ENCODE data around the gene BLCAP.
A peak's percentile ranks its signal among the peaks of the same experiment; 100 is the strongest.

BLCAP gene

DNA sequence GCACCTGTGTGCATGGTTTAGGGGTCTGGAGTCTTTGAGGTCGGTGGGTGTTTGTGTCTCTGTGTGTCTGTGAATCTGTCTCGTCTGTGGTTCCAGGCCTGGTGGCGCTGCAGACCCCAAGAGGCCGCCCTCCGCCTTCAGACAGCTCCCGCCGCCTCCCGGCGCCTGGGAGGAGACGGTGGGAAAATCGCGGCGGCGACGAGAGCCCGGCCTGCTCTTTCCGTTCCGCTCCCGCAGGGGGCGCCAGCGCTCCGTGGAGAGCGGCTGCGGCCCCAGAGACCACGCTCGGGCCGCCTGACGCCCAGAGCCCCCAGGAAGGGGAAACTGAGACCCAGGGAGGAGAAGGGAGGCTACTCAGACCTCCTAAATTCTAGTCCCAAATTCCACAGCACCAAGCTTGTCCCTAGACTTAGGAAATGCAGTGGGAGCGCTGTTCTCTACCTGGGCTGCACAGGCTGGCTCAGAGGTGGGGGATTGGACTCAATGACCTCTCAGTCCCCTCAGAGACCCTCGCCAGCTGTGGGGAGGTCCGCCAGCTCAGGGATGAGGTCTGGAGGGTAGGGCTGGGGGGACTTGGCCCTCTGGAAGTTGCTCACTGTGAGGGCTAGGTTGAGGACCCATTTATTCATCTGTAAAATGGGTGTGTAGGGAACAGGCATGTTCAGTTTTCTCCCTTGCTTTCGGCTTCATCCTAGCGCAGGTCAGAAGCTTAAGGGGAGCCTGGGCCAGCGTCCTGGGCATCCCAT lies 36.9 kb upstream of the BLCAP start:
- in situ Hi-C loops (cut with MboI; ENCODE audit: low pct_unique_long_range_greater_than_20kb, low sequenced_read_pairs, unreplicated experiment) = loop anchor here (10.0 to 25.0 kb wide), 2 partner anchors 430 to 648 kb away; no protein-coding TSS in a partner anchor
- TF ChIP-seq, protein P1, sequence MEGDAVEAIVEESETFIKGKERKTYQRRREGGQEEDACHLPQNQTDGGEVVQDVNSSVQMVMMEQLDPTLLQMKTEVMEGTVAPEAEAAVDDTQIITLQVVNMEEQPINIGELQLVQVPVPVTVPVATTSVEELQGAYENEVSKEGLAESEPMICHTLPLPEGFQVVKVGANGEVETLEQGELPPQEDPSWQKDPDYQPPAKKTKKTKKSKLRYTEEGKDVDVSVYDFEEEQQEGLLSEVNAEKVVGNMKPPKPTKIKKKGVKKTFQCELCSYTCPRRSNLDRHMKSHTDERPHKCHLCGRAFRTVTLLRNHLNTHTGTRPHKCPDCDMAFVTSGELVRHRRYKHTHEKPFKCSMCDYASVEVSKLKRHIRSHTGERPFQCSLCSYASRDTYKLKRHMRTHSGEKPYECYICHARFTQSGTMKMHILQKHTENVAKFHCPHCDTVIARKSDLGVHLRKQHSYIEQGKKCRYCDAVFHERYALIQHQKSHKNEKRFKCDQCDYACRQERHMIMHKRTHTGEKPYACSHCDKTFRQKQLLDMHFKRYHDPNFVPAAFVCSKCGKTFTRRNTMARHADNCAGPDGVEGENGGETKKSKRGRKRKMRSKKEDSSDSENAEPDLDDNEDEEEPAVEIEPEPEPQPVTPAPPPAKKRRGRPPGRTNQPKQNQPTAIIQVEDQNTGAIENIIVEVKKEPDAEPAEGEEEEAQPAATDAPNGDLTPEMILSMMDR (IDR thresholded peaks at IDR 0.05; ENCODE audit: extremely low read depth, insufficient read depth, missing control alignments) = peak; percentile 97
- peak; percentile 81 for DNase-seq (ENCODE audit: low spot score)

DNA sequence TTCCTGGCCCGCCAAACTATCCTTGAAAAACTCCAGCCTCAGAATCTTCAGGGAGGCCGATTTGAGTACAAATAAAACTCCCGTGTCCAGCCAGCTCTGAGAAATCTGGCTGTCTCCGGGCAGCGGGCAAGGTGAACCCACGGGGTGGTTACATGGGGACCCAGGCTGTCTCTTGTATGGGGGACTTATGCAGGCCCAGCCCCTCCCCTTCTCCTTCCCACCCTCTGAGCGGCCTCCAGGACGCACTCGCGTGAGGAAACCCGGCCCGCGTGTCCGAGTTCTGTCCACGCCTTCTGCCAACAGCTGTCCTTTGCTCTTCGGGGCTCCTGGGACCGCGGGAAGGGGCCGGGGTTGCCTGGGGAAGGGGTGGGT lies 36.3 kb upstream of the BLCAP start:
- no peak for DNase-seq (ENCODE audit: low spot score)
- TF ChIP-seq, protein P1 (IDR thresholded peaks at IDR 0.05; ENCODE audit: extremely low read depth, insufficient read depth, missing control alignments) = no peak
- in situ Hi-C loops (cut with MboI; ENCODE audit: low pct_unique_long_range_greater_than_20kb, low sequenced_read_pairs, unreplicated experiment) = loop anchor here (10.0 to 25.0 kb wide), 2 partner anchors 431 to 648 kb away; no protein-coding TSS in a partner anchor

DNA sequence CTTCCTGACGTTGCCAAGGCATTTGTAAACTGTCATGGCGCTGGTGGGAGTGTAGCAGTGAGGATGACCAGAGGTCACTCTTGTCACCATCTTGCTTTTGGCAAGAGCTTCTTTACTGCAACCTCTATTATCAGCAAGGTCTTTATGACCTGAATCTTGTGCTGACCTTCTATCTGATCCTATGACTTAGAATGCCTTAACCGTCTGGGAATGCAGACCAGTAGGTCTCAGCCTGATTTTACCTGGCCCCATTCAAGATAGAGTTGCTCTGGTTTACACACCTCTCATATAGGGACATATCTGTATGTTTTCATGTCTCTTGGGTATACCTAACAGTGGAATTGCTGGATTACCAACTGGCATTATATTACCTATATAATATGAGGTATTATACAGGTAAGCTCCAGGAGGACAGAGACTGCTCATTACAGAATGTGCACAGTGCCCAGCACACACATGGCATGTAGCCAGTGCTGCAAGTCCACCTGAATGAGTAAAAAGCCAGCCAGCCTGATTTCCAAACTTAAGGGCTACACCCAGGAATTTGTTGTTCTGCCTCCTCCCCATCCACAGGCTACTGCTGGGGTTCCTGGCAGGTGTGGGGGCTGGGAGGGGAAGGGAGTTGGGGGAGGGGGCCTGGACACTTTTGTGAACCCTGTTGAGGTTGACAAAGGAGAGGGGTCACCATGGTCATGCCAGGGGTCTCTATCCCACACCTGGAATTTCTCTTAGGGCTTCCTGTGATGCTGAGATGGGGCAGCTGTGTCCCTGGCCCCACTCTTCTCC lies 35.2 kb upstream of the BLCAP start:
- TF ChIP-seq, protein P1 (IDR thresholded peaks at IDR 0.05; ENCODE audit: extremely low read depth, insufficient read depth, missing control alignments) = no peak
- DNase-seq (ENCODE audit: low spot score) = no peak
- in situ Hi-C loops (cut with MboI; ENCODE audit: low pct_unique_long_range_greater_than_20kb, low sequenced_read_pairs, unreplicated experiment) = loop anchor here (10.0 to 25.0 kb wide), 2 partner anchors 432 to 649 kb away; no protein-coding TSS in a partner anchor

DNA sequence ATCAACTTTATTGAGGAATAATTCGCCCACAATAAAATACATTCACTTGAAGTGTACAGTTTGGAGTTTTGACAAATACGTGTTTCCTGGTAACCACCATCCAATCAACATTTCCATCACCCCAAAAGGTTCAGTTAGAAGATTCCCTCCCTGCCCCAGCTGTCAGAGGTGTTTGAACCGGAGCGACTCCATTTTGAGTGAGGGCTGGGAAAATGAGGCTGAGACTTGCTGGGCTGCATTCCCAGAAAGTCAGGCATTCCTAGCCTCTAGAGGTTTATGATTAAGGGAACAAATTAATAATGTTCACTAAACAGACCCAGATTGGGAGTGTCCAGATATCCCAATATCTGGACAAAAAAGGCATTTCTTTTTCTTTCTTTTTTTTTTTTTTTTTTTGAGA lies 33.0 kb upstream of the BLCAP start:
- no peak for DNase-seq (ENCODE audit: low spot score)
- in situ Hi-C loops (cut with MboI; ENCODE audit: low pct_unique_long_range_greater_than_20kb, low sequenced_read_pairs, unreplicated experiment) = loop anchor here (10.0 to 25.0 kb wide), 2 partner anchors 434 to 652 kb away; no protein-coding TSS in a partner anchor
- TF ChIP-seq, protein P1 (IDR thresholded peaks at IDR 0.05; ENCODE audit: extremely low read depth, insufficient read depth, missing control alignments) = no peak

DNA sequence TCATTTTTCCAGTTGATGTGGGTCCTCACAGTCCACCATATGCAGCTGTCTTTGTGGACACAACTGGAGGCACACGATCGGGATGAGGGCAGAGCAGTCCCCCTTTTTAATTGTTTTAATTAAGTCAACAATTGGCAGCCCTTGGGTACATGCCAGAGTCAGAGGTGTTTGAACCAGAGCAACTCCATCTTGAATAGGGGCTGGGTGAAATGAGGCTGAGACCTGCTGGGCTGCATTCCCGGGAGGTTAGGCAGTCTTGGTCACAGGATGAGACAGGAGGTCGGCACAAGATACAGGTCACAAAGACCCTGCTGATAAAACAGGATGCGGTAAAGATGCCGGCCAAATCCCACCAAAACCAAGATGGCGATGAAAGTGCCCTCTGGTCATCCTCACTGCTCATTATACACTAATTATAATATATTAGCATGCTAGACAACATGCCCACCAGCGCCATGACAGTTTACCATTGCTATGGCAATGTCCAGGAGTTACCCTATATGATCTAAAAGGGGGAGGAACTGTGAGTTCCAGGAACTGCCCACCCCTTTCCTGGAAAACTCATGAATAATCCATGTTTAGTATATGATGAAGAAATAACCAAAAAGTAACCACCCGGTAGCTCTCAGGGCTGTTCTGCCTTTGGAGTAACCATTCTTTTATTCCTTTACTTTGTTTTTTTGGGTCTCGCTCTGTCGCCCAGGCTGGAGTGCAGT lies 31.8 kb upstream of the BLCAP start:
- in situ Hi-C loops (cut with MboI; ENCODE audit: low pct_unique_long_range_greater_than_20kb, low sequenced_read_pairs, unreplicated experiment) = loop anchor here (10.0 to 25.0 kb wide), 2 partner anchors 435 to 653 kb away; no protein-coding TSS in a partner anchor
- DNase-seq (ENCODE audit: low spot score) = no peak
- TF ChIP-seq, protein P1 (IDR thresholded peaks at IDR 0.05; ENCODE audit: extremely low read depth, insufficient read depth, missing control alignments) = no peak

DNA sequence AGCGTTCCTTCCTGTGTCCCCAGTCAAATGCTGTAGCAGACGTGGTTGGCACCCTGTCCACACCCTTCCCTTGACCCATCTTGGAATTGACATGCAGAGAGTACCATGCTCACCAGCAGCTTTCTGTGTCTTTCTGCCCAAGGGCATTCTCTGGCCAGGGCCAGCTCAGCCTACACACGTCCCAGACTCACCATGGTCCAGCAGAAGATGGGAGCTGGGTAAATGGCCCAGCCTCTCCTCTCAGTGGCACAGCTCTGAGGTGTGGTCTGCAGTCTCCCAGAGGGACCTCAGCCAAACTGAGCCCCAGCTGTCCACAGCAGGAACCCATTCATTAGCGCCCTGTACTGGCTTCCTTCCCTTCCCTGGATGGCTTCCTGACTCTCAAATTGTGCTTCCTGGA lies 31.1 kb upstream of the BLCAP start:
- in situ Hi-C loops (cut with MboI; ENCODE audit: low pct_unique_long_range_greater_than_20kb, low sequenced_read_pairs, unreplicated experiment) = loop anchor here (25.0 kb wide), 1 partner anchor 654 kb away; no protein-coding TSS in a partner anchor
- TF ChIP-seq, protein P1 (IDR thresholded peaks at IDR 0.05; ENCODE audit: extremely low read depth, insufficient read depth, missing control alignments) = no peak
- no peak for DNase-seq (ENCODE audit: low spot score)
